Measurements from ENCODE around the gene LZTS3. TPM values are rescaled to one million over a fixed set of nuclear protein-coding genes. Genes with fewer than 3 reads are reported as not detected.
A peak's percentile ranks its signal among the peaks of the same experiment; 100 is the strongest.

The LZTS3 gene
- total and polyA plus RNA-seq, 2 of the 13 experiments (the other 11 are each of a cell fraction or from before 2014, with no cell fraction given) = 10.1 to 31.3 TPM

- TF ChIP-seq AHDC1 (CRISPR knock-in tag; IDR thresholded peaks at IDR 0.05; ENCODE audit: borderline replicate concordance) (no peak), HNF4A (CRISPR knock-in tag; IDR thresholded peaks at IDR 0.05) (no peak), ZMYM2 (CRISPR knock-in tag; IDR thresholded peaks at IDR 0.05) (no peak), ZZZ3 (CRISPR knock-in tag; IDR thresholded peaks at IDR 0.05; ENCODE audit: borderline replicate concordance) (no peak), ZNF513 (CRISPR knock-in tag; conservative IDR thresholded peaks at IDR 0.05) (no peak), ZNF615 (CRISPR knock-in tag; IDR thresholded peaks at IDR 0.05; ENCODE audit: borderline replicate concordance) (no peak), FOXP4 (CRISPR knock-in tag; IDR thresholded peaks at IDR 0.05) (no peak), HOMEZ (CRISPR knock-in tag; IDR thresholded peaks at IDR 0.05; ENCODE audit: low read depth) (no peak), GPBP1L1 (CRISPR knock-in tag; IDR thresholded peaks at IDR 0.05) (no peak), CEBPB (IDR thresholded peaks at IDR 0.05; ENCODE audit: borderline replicate concordance, low read depth, low read length) (peak; percentile 16; the same call in 1 of the 2 replicates), PCBP2 (optimal IDR thresholded peaks at IDR 0.05; ENCODE audit: low read depth, low read length, poor library complexity, severe bottlenecking) (no peak), HMG20A (CRISPR knock-in tag; IDR thresholded peaks at IDR 0.05; ENCODE audit: borderline replicate concordance) (no peak)
- TF ChIP-seq, protein P1, sequence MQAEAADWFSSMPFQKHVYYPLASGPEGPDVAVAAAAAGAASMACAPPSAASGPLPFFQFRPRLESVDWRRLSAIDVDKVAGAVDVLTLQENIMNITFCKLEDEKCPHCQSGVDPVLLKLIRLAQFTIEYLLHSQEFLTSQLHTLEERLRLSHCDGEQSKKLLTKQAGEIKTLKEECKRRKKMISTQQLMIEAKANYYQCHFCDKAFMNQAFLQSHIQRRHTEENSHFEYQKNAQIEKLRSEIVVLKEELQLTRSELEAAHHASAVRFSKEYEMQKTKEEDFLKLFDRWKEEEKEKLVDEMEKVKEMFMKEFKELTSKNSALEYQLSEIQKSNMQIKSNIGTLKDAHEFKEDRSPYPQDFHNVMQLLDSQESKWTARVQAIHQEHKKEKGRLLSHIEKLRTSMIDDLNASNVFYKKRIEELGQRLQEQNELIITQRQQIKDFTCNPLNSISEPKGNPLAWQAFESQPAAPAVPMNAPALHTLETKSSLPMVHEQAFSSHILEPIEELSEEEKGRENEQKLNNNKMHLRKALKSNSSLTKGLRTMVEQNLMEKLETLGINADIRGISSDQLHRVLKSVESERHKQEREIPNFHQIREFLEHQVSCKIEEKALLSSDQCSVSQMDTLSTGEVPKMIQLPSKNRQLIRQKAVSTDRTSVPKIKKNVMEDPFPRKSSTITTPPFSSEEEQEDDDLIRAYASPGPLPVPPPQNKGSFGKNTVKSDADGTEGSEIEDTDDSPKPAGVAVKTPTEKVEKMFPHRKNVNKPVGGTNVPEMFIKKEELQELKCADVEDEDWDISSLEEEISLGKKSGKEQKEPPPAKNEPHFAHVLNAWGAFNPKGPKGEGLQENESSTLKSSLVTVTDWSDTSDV (CRISPR knock-in tag; IDR thresholded peaks at IDR 0.05) = no peak
Observed at GRCh38 chr20:3171391-3172125, 1.8 kb downstream of the LZTS3 start (continued).
